Activated naive CD4-positive, alpha-beta T cell treated with anti-CD3 and anti-CD28 coated beads, Interleukin-2, amount 50 U/mL, for 24 hours (primary cell): ENCODE measurements around the gene POLL.

Experiments used
- H3K27ac Mint-ChIP-seq: one replicate; pipeline ENCODE4 v1.8.0; 2021; ENCODE audit warnings: mild to moderate bottlenecking, mixed read lengths
- H3K27me3 Mint-ChIP-seq: one replicate; pipeline ENCODE4 v1.8.0; 2021; ENCODE audit warnings: mixed read lengths
- H3K36me3 Mint-ChIP-seq: one replicate; pipeline ENCODE4 v1.8.0; 2021; ENCODE audit warnings: mixed read lengths
- H3K4me1 Mint-ChIP-seq: one replicate; pipeline ENCODE4 v1.8.0; 2021; ENCODE audit warnings: mixed read lengths
- H3K4me3 Mint-ChIP-seq: one replicate; pipeline ENCODE4 v1.8.0; 2021; ENCODE audit warnings: mild to moderate bottlenecking, mixed read lengths
- H3K9me3 Mint-ChIP-seq: one replicate; pipeline ENCODE4 v1.8.0; 2021; ENCODE audit warnings: mixed read lengths

Gene POLL

GRCh38 chr10:101570428-101571270 is 17.4 kb downstream of the POLL start:
- peak overlapping the region; percentile 47 for H3K4me3 Mint-ChIP-seq
- peaks cover 6% of the 10 kb centered on the region for H3K4me1 Mint-ChIP-seq
- H3K36me3 Mint-ChIP-seq = peaks cover 2% of the 10 kb centered on the region
- peaks cover 29% of the 10 kb centered on the region for H3K27me3 Mint-ChIP-seq
- H3K9me3 Mint-ChIP-seq = no peaks in the 10 kb centered on the region
- no peak overlapping the region for H3K27ac Mint-ChIP-seq

- Mint-ChIP-seq H3K4me1 (peaks cover 6% of the 10 kb centered on the region), H3K4me3 (peak overlapping the region; percentile 69), H3K36me3 (peaks cover 2% of the 10 kb centered on the region), H3K9me3 (no peaks in the 10 kb centered on the region), H3K27me3 (peaks cover 34% of the 10 kb centered on the region), H3K27ac (no peak overlapping the region)
Measured at GRCh38 chr10:101569622-101570427, 18.2 kb downstream of the POLL start.

- Mint-ChIP-seq H3K27ac (no peak overlapping the region), H3K4me1 (peaks cover 6% of the 10 kb centered on the region), H3K27me3 (peaks cover 36% of the 10 kb centered on the region), H3K9me3 (no peaks in the 10 kb centered on the region), H3K4me3 (peak overlapping the region; percentile 7), H3K36me3 (peaks cover 2% of the 10 kb centered on the region)
Measured at GRCh38 chr10:101569323-101569621, 18.8 kb downstream of the POLL start.

- H3K27me3 Mint-ChIP-seq = peaks cover 41% of the 10 kb centered on the region
- H3K27ac Mint-ChIP-seq = no peak overlapping the region
- H3K4me1 Mint-ChIP-seq = peaks cover 6% of the 10 kb centered on the region
- no peak overlapping the region for H3K4me3 Mint-ChIP-seq
- H3K9me3 Mint-ChIP-seq = no peaks in the 10 kb centered on the region
- H3K36me3 Mint-ChIP-seq = peaks cover 2% of the 10 kb centered on the region
Measured at GRCh38 chr10:101568054-101568745, 19.9 kb downstream of the POLL start.

GRCh38 chr10:101567165-101568006 is 20.7 kb downstream of the POLL start:
- no peak overlapping the region for H3K4me3 Mint-ChIP-seq
- no peaks in the 10 kb centered on the region for H3K9me3 Mint-ChIP-seq
- peaks cover 6% of the 10 kb centered on the region for H3K4me1 Mint-ChIP-seq
- peaks cover 41% of the 10 kb centered on the region for H3K27me3 Mint-ChIP-seq
- H3K27ac Mint-ChIP-seq = no peak overlapping the region
- H3K36me3 Mint-ChIP-seq = peaks cover 2% of the 10 kb centered on the region

GRCh38 chr10:101566333-101567164 is 21.5 kb downstream of the POLL start:
- peaks cover 41% of the 10 kb centered on the region for H3K27me3 Mint-ChIP-seq
- H3K27ac Mint-ChIP-seq = no peak overlapping the region
- peaks cover 2% of the 10 kb centered on the region for H3K36me3 Mint-ChIP-seq
- H3K9me3 Mint-ChIP-seq = no peaks in the 10 kb centered on the region
- H3K4me3 Mint-ChIP-seq = peak overlapping the region; percentile 6
- peaks cover 6% of the 10 kb centered on the region for H3K4me1 Mint-ChIP-seq

- Mint-ChIP-seq H3K4me3 (peak overlapping the region; percentile 6), H3K9me3 (no peaks in the 10 kb centered on the region), H3K36me3 (peaks cover 2% of the 10 kb centered on the region), H3K27ac (no peak overlapping the region), H3K4me1 (peaks cover 6% of the 10 kb centered on the region), H3K27me3 (peaks cover 41% of the 10 kb centered on the region)
Measured at GRCh38 chr10:101565936-101566332, 22.1 kb downstream of the POLL start.

GRCh38 chr10:101565370-101565900 is 22.6 kb downstream of the POLL start:
- peaks cover 2% of the 10 kb centered on the region for H3K36me3 Mint-ChIP-seq
- peaks cover 41% of the 10 kb centered on the region for H3K27me3 Mint-ChIP-seq
- no peaks in the 10 kb centered on the region for H3K9me3 Mint-ChIP-seq
- H3K27ac Mint-ChIP-seq = no peak overlapping the region
- H3K4me1 Mint-ChIP-seq = peaks cover 6% of the 10 kb centered on the region
- H3K4me3 Mint-ChIP-seq = no peak overlapping the region

GRCh38 chr10:101564490-101564991 is 23.5 kb downstream of the POLL start:
- H3K27me3 Mint-ChIP-seq = peaks cover 39% of the 10 kb centered on the region
- no peak overlapping the region for H3K4me3 Mint-ChIP-seq
- no peaks in the 10 kb centered on the region for H3K9me3 Mint-ChIP-seq
- H3K27ac Mint-ChIP-seq = no peak overlapping the region
- H3K4me1 Mint-ChIP-seq = peaks cover 9% of the 10 kb centered on the region
- peaks cover 2% of the 10 kb centered on the region for H3K36me3 Mint-ChIP-seq

- H3K9me3 Mint-ChIP-seq = no peaks in the 10 kb centered on the region
- H3K4me3 Mint-ChIP-seq = no peak overlapping the region
- H3K27me3 Mint-ChIP-seq = peaks cover 36% of the 10 kb centered on the region
- peaks cover 2% of the 10 kb centered on the region for H3K36me3 Mint-ChIP-seq
- H3K4me1 Mint-ChIP-seq = peaks cover 14% of the 10 kb centered on the region
- no peak overlapping the region for H3K27ac Mint-ChIP-seq
Measured at GRCh38 chr10:101563497-101564040, 24.5 kb downstream of the POLL start.

- H3K4me3 Mint-ChIP-seq = no peak overlapping the region
- peaks cover 30% of the 10 kb centered on the region for H3K27me3 Mint-ChIP-seq
- no peaks in the 10 kb centered on the region for H3K9me3 Mint-ChIP-seq
- peaks cover 20% of the 10 kb centered on the region for H3K4me1 Mint-ChIP-seq
- no peak overlapping the region for H3K27ac Mint-ChIP-seq
- peaks cover 2% of the 10 kb centered on the region for H3K36me3 Mint-ChIP-seq
Measured at GRCh38 chr10:101563007-101563406, 25.1 kb downstream of the POLL start.

- H3K27me3 Mint-ChIP-seq = peaks cover 24% of the 10 kb centered on the region
- no peaks in the 10 kb centered on the region for H3K9me3 Mint-ChIP-seq
- H3K27ac Mint-ChIP-seq = no peak overlapping the region
- peaks cover 23% of the 10 kb centered on the region for H3K4me1 Mint-ChIP-seq
- H3K4me3 Mint-ChIP-seq = no peak overlapping the region
- peaks cover under 1% of the 10 kb centered on the region for H3K36me3 Mint-ChIP-seq
Measured at GRCh38 chr10:101562231-101562630, 25.8 kb downstream of the POLL start.

GRCh38 chr10:101561068-101561915 is 26.8 kb downstream of the POLL start:
- Mint-ChIP-seq H3K4me1 (peaks cover 17% of the 10 kb centered on the region), H3K27ac (no peak overlapping the region), H3K27me3 (peaks cover 17% of the 10 kb centered on the region), H3K36me3 (no peaks in the 10 kb centered on the region), H3K9me3 (no peaks in the 10 kb centered on the region), H3K4me3 (no peak overlapping the region)
